Heart right ventricle (tissue), 16 donors: ENCODE results near the gene SNRNP48. TPM values are rescaled to one million over a fixed set of nuclear protein-coding genes. Genes with fewer than 3 reads are reported as not detected.

Source experiments
- ATAC-seq, 8 donors: fragments of 200-7000 bp; cut with Tn5 transposase; one replicate each; pipeline ENCODE4 v1.9.1; 2020; ENCODE audit warnings: mild to moderate bottlenecking in 8 of 8, moderate library complexity in 8 of 8, moderate number of reproducible peaks in 1 of 8
- DNase-seq, 2 donors: peaks; one replicate each; pipeline ENCODE4 v3.0.0-alpha.2; 2020
- H3K27ac ChIP-seq, 10 donors: fragments of 200-600 bp; sonication (generic) in 2 of 10; one replicate each; pipeline versions ENCODE4 v1.5.0 to v1.8.0; 2020 to 2022; ENCODE audit warnings: mild to moderate bottlenecking in 3 of 10
- H3K27me3 ChIP-seq, 7 donors: fragments of 200-600 bp; one replicate each; pipeline ENCODE4 v1.8.0; 2021 to 2022; ENCODE audit warnings: mild to moderate bottlenecking in 2 of 7
- H3K36me3 ChIP-seq, 9 donors: fragments of 200-600 bp; sonication (generic) in 1 of 9; one replicate each; pipeline versions ENCODE4 v1.5.0 to v1.8.0; 2020 to 2022; ENCODE audit warnings: mild to moderate bottlenecking in 2 of 9
- H3K4me1 ChIP-seq, 9 donors: fragments of 200-600 bp; sonication (generic) in 1 of 9; one replicate each; pipeline versions ENCODE4 v1.5.0 to v1.8.0; 2020 to 2022; ENCODE audit warnings: mild to moderate bottlenecking in 4 of 9
- H3K4me3 ChIP-seq, 10 donors: fragments of 200-600 bp; sonication (generic) in 2 of 10; one replicate each; pipeline versions ENCODE4 v1.5.0 to v1.8.0; 2020 to 2022; ENCODE audit warnings: mild to moderate bottlenecking in 7 of 10, moderate library complexity in 2 of 10
- H3K9me3 ChIP-seq, 11 donors: fragments of 200-600 bp in 10 of 11; sonication (generic) in 2 of 11; one replicate each; pipeline versions ENCODE4 v1.5.0 to v1.8.0; 2013 to 2022; ENCODE audit warnings: mild to moderate bottlenecking in 2 of 11, control low read depth in 1 of 11, moderate library complexity in 1 of 11
- CTCF ChIP-seq, 9 donors: fragments of 200-600 bp; sonication (generic) in 2 of 9; IDR thresholded peaks; one replicate each; pipeline versions ENCODE4 v1.5.0 to v1.8.0; 2021 to 2022; ENCODE audit warnings: antibody characterized with exemption in 9 of 9, mild to moderate bottlenecking in 5 of 9, moderate library complexity in 1 of 9
- WGBS, 2 donors: extraction: QIAGEN DNeasy Blood & Tissue Kit; methylation state at CpG; one replicate each; pipeline ENCODE4 v1.1.7; 2013; ENCODE audit warnings: inconsistent platforms in 1 of 2; 5-methylcytosine and 5-hydroxymethylcytosine counted together
- intact Hi-C, 10 donors: fragments of 100-400 bp; cut with DNase I; formaldehyde crosslinking; loops; one replicate each; pipeline versions ENCODE4 v1.11.1 to v1.14.2; 2022
- polyA plus RNA-seq, 2 donors: library from polyadenylated mRNA; stranded (reverse); fragments of 200-250 nt; gene quantifications; one replicate each; pipeline ENCODE4 v1.2.3, GENCODE V29; 2013
- total RNA-seq, 10 donors: library from RNA; stranded (reverse); fragmentation: NEBNext Ultra II Directional in 3 of 10; extraction: Animal tissue kit (Norgen Biotek cat#: 25700) in 3 of 10; gene quantifications; one replicate each; pipeline versions ENCODE4 v1.2.1 to v1.2.4, GENCODE V29; 2021 to 2023
- donor health status: Arrhythmogenic right ventricular cardiomyopathy.
- donor health status: ischemic (EF 13 %, LVEDD 7.1; RV severe dilation, severe dysfunction).
- donor health status: healthy with polysubstance abuse.
- donor health status: DM: no; HTN: yes; CAD: no.
- donor health status: DM: no; HTN: no; CAD: no.
- donor health status: ischemic (EF 25% LVEDD 6.9; RV normal size, moderate dysfunction).
- donor health status: ischemic (EF 25% LVEDD 5.7; RV mildly dilated, moderate dysfunction).
- donor health status: healthy.
- donor health status: DM: yes; HTN: yes; CAD: no.
- donor health status: Ischemic cardiomyopathy.
- donor health status: ischemic (EF 35%, LVEDD 5.7; RV mildly dilated, moderate dysfunction).
- donor health status: nonischemic (EF 11% LVEDD 7.7; RV severe dilation, severe dysfunction).
- donor health status: DM: yes; HTN: yes; CAD: no.
- donor health status: PGD.
- donor health status: ischemic (EF 29% LVEDD 5.4; RV normal size, mild dysfunction).
- donor health status: nonischemic (EF 23%, LVEDD 6.1; RV moderate dilation, normal function).

The SNRNP48 gene
- total and polyA plus RNA-seq, 12 donors, result 9.1 to 21.1 (median 13.1) TPM

DNA sequence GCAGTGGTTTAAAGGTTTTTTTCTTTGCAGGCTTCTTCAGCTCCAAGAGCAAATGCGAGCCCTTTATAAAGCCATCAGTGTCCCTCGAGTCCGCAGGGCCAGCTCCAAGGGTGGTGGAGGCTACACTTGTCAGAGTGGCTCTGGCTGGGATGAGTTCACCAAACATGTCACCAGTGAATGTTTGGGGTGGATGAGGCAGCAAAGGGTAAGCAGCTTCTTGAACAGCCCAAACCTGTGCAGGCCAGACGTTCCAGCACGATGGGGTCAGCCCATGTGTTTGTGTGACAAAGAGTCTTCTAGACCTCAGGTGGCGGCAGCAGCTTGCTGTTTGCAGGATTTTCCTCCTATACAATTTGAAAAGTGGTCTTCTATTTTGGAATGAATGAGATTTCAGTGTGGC, 30.8 kb upstream of the SNRNP48 start:
- Histone ChIP-seq H3K4me1 (peaks cover 0 to 39% (median 6%) of the 10 kb centered on the region in 9 donors), H3K36me3 (peaks cover 0 to 32% (median 0%) of the 10 kb centered on the region in 9 donors), H3K27me3 (peaks cover 0 to 30% (median 7%) of the 10 kb centered on the region in 7 donors), H3K4me3 (no peak overlapping the region), H3K27ac (no peak overlapping the region), H3K9me3 (no peaks in the 10 kb centered on the region)
- no peak for DNase-seq
- no peak for ATAC-seq
- WGBS, 2 donors, result 81 to 86% methylated on average over 6 of the region's 6 CpGs
- intact Hi-C loops, result no loop called here
- no peak for TF ChIP-seq CTCF (IDR thresholded peaks at IDR 0.05)

DNA sequence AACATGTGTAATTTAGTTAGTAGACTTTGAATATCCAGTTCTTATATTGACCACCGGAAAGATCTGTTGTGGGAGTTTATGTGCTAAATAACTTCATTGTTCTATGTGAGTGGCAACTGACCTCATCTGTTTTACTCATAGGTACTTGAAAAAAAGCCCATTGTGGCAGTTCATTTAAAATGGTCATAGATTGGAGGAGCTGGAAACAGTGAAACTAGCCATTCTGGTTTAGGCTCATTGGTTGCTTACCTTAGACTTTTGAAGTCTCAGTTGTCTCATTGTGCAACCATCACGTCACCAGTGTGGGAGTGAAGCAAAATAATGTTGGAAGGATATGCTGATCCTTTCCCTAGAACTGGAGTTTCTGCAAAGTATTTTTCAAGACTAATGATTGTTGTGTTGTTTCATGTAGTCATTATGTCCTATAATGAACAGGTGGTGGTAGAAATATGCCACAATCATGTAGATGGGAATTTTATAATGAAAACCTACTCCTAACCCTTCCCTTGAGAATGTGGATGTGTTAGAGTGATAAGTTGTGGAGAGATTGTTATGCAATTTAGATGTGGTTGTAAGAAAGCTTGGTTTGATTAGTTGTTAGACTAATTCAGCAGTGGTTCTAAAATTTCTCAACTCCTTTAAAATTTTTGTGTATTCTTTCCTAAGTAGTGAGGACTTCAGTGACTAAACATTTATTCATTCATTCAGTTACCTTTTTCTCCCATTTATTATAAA, 30.2 kb upstream of the SNRNP48 start:
- WGBS, 2 donors, result 53 to 74% methylated on average over 2 of the region's 2 CpGs
- no peaks in the 10 kb centered on the region for H3K9me3 ChIP-seq
- H3K36me3 ChIP-seq, result peaks cover 0 to 35% (median 0%) of the 10 kb centered on the region in 9 donors
- no peak overlapping the region for H3K4me3 ChIP-seq
- H3K27ac ChIP-seq, result peak overlapping the region in 2 of 10 donors; percentile 53 to 76
- no peak for DNase-seq
- peaks cover 0 to 32% (median 1%) of the 10 kb centered on the region in 9 donors for H3K4me1 ChIP-seq
- no peak for TF ChIP-seq CTCF (IDR thresholded peaks at IDR 0.05)
- ATAC-seq, result no peak
- intact Hi-C loops, result loop anchor here in 1 of 10 donors (5.0 kb wide), 1 partner anchor 133 kb away; no protein-coding TSS in a partner anchor
- peaks cover 0 to 24% (median 7%) of the 10 kb centered on the region in 7 donors for H3K27me3 ChIP-seq

- H3K9me3 ChIP-seq, result no peaks in the 10 kb centered on the region
- H3K4me1 ChIP-seq, result peaks cover 0 to 17% (median 0%) of the 10 kb centered on the region in 9 donors
- peak in 1 of 2 donors; percentile 18 for DNase-seq
- TF ChIP-seq CTCF (IDR thresholded peaks at IDR 0.05), result no peak
- peak; percentile 46 to 92 (median 84) for ATAC-seq
- intact Hi-C loops, result loop anchor here in 2 of 10 donors (1.0 to 5.0 kb wide), 2 partner anchors 134 to 137 kb away; no protein-coding TSS in a partner anchor
- H3K4me3 ChIP-seq, result peak overlapping the region in 2 of 10 donors; percentile 7 to 21
- H3K36me3 ChIP-seq, result peaks cover 0 to 50% (median 0%) of the 10 kb centered on the region in 9 donors
- peak overlapping the region in 9 of 10 donors; percentile 53 to 76 (median 71) for H3K27ac ChIP-seq
- WGBS, 2 donors, result 46 to 56% methylated on average over 19 of the region's 19 CpGs
- peaks cover 0 to 23% (median 7%) of the 10 kb centered on the region in 7 donors for H3K27me3 ChIP-seq
Measured at GRCh38 chr6:7561153-7561964, 28.6 kb upstream of the SNRNP48 start.

- Histone ChIP-seq H3K27ac (peak overlapping the region in 3 of 10 donors; percentile 10 to 71 (median 71)), H3K27me3 (peaks cover 0 to 27% (median 2%) of the 10 kb centered on the region in 7 donors), H3K9me3 (no peaks in the 10 kb centered on the region), H3K4me1 (peaks cover 0 to 13% (median 0%) of the 10 kb centered on the region in 9 donors), H3K36me3 (peaks cover 0 to 64% (median 0%) of the 10 kb centered on the region in 9 donors), H3K4me3 (no peak overlapping the region)
- intact Hi-C loops, result loop anchor here in 1 of 10 donors (5.0 kb wide), 1 partner anchor 135 kb away; no protein-coding TSS in a partner anchor
- 68 to 72% methylated on average over 4 of the region's 4 CpGs for WGBS, 2 donors
- DNase-seq (no peak), ATAC-seq (no peak)
- TF ChIP-seq CTCF (IDR thresholded peaks at IDR 0.05), result no peak
Measured at GRCh38 chr6:7562769-7563168, 27.2 kb upstream of the SNRNP48 start.
